K562 (cell line): ENCODE data around the gene SAP30BP.

Source experiments
- MYC ChIP-seq, 2 experiments: fragments of 250-450 bp in 1 of 2; sonication (Bioruptor Pico) in 1 of 2; IDR thresholded peaks; 2 replicates each; pipeline versions ENCODE4 v1.5.1 to v1.6.1; 2012 to 2021; ENCODE audit warnings: low read depth in 2 of 2, borderline replicate concordance in 1 of 2, improper control_type of control experiment in 1 of 2, low read length in 1 of 2, mild to moderate bottlenecking in 1 of 2, moderate library complexity in 1 of 2
- POLR2A ChIP-seq: fragments of 450-650 bp; conservative IDR thresholded peaks from 2 replicates; pipeline ENCODE4 v1.6.1; 2016
- RAD21 ChIP-seq, 2 experiments: fragments of 250-450 bp in 1 of 2; fragments of 450-650 bp in 1 of 2; sonication (Bioruptor Pico) in 1 of 2; formaldehyde crosslinking in 1 of 2; IDR thresholded peaks in 1 of 2; conservative IDR thresholded peaks in 1 of 2; 2 replicates each; pipeline versions ENCODE4 v1.4.0 to v1.8.0; 2020 to 2022; ENCODE audit warnings: mild to moderate bottlenecking in 2 of 2, moderate library complexity in 1 of 2
- TRIM24 ChIP-seq, 2 experiments: fragments of 450-650 bp; IDR thresholded peaks; 2 replicates each; pipeline ENCODE4 v1.6.1; 2016
- ZMIZ1 ChIP-seq, 2 experiments: fragments of 150-350 bp in 1 of 2; IDR thresholded peaks; 2 replicates each; pipeline ENCODE4 v1.6.1; 2012 to 2016; ENCODE audit warnings: low read depth in 2 of 2, low read length in 2 of 2, mild to moderate bottlenecking in 1 of 2, moderate library complexity in 1 of 2
- ZNF23 ChIP-seq: fragments of 250-450 bp; sonication (Bioruptor Pico); IDR thresholded peaks from 2 replicates; pipeline ENCODE4 v1.4.0; 2020; ENCODE audit warnings: mild to moderate bottlenecking
- TF ChIP-seq, protein P1 (sequence below): fragments of 250-450 bp; sonication (Bioruptor Pico); IDR thresholded peaks from 2 replicates; pipeline ENCODE4 v1.8.0; 2021; ENCODE audit warnings: moderate library complexity, mild to moderate bottlenecking, inconsistent platforms
- TF ChIP-seq, protein P2 (sequence below), 3 experiments: IDR thresholded peaks in 2 of 3; conservative IDR thresholded peaks in 1 of 3; 2 replicates each; pipeline ENCODE4 v1.5.1; 2011 to 2012; ENCODE audit warnings: low read length in 3 of 3, mild to moderate bottlenecking in 3 of 3, control low read depth in 2 of 3, improper control_type of control experiment in 1 of 3, inconsistent platforms in 1 of 3, low read depth in 1 of 3, mixed read lengths in 1 of 3, moderate library complexity in 1 of 3; ENCODE audit not compliant: insufficient read depth in 2 of 3

DNA sequence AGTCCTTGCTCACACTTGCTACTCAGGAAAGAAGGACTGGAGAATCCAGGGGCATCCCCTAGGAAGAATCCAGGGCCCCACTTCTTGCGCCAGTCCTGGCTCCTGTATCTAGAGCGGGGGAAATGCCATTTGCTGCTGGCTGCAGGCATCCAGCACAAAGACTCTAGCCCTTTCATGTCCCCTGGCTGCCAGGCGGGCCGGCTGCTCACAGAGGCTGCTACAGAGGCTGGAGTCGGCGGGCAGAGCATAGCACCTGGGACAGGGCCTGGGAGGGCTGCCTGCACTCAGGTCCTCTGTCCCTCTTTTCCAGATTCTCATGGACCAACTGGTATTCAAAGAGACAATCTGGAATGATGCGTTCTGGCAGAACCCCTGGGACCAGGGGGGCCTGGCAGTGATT is 20.1 kb upstream of the SAP30BP start:
- TF ChIP-seq TRIM24 (IDR thresholded peaks at IDR 0.05): no peak
- no peak for TF ChIP-seq ZMIZ1 (IDR thresholded peaks at IDR 0.05; ENCODE audit: low read depth in 2 of 2, low read length in 2 of 2)
- no peak for TF ChIP-seq RAD21 (CRISPR knock-in tag; conservative IDR thresholded peaks at IDR 0.05 in 1 of 2, IDR thresholded peaks at IDR 0.05 in 1 of 2)
- TF ChIP-seq MYC (IDR thresholded peaks at IDR 0.05; ENCODE audit: low read depth, low read length): no peak
- TF ChIP-seq MYC (CRISPR knock-in tag; IDR thresholded peaks at IDR 0.05; ENCODE audit: borderline replicate concordance, low read depth): no peak
- TF ChIP-seq ZNF23 (CRISPR knock-in tag): no peak
- TF ChIP-seq POLR2A: no peak
- TF ChIP-seq, protein P1, sequence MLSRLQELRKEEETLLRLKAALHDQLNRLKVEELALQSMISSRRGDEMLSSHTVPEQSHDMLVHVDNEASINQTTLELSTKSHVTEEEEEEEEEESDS (CRISPR knock-in tag): no peak
- TF ChIP-seq, protein P2, sequence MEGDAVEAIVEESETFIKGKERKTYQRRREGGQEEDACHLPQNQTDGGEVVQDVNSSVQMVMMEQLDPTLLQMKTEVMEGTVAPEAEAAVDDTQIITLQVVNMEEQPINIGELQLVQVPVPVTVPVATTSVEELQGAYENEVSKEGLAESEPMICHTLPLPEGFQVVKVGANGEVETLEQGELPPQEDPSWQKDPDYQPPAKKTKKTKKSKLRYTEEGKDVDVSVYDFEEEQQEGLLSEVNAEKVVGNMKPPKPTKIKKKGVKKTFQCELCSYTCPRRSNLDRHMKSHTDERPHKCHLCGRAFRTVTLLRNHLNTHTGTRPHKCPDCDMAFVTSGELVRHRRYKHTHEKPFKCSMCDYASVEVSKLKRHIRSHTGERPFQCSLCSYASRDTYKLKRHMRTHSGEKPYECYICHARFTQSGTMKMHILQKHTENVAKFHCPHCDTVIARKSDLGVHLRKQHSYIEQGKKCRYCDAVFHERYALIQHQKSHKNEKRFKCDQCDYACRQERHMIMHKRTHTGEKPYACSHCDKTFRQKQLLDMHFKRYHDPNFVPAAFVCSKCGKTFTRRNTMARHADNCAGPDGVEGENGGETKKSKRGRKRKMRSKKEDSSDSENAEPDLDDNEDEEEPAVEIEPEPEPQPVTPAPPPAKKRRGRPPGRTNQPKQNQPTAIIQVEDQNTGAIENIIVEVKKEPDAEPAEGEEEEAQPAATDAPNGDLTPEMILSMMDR (IDR thresholded peaks at IDR 0.05 in 2 of 3, conservative IDR thresholded peaks at IDR 0.05 in 1 of 3; ENCODE audit: insufficient read depth in 2 of 3, low read depth in 1 of 3, low read length in 3 of 3): no peak
